Measurements from ENCODE around the gene SMAD5. TPM values are rescaled to one million over a fixed set of nuclear protein-coding genes. Genes with fewer than 3 reads are reported as not detected.

SMAD5 gene
- total and polyA plus RNA-seq, 2 of the 8 experiments (the other 6 are each of a cell fraction or from before 2014, with no cell fraction given) = 30.2 to 60.5 TPM

DNA sequence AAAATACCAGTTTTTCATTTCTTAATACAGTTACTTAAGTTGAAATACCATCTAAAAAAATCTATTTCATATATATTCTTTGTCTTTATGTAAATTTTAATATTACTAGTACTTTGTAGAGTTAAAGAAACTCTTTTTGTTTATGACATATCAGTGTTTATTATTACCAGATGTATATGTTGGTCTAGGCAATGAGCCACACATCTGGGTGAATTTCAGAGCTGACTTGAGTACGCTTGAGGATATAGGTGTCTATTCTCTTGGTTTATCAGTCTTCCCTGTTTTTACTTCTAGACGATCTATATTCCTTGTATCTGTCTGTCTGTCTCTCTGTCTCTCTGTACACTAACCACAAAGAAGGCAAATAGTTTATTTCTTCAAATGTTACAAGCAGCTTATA is 2.9 kb downstream of the SMAD5 start (continued):
- TF ChIP-seq, protein P1, sequence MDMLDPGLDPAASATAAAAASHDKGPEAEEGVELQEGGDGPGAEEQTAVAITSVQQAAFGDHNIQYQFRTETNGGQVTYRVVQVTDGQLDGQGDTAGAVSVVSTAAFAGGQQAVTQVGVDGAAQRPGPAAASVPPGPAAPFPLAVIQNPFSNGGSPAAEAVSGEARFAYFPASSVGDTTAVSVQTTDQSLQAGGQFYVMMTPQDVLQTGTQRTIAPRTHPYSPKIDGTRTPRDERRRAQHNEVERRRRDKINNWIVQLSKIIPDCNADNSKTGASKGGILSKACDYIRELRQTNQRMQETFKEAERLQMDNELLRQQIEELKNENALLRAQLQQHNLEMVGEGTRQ (IDR thresholded peaks at IDR 0.05; ENCODE audit: low read length) = no peak
- TF ChIP-seq, protein P2, sequence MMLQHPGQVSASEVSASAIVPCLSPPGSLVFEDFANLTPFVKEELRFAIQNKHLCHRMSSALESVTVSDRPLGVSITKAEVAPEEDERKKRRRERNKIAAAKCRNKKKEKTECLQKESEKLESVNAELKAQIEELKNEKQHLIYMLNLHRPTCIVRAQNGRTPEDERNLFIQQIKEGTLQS (IDR thresholded peaks at IDR 0.05; ENCODE audit: insufficient read depth, low read depth, low read length) = no peak
- TF ChIP-seq KDM4A (IDR thresholded peaks at IDR 0.05; ENCODE audit: low read depth, low read length, severe bottlenecking) (no peak), SP4 (IDR thresholded peaks at IDR 0.05; ENCODE audit: low read length) (no peak), TAF1 (IDR thresholded peaks at IDR 0.05; ENCODE audit: low read depth, low read length) (no peak)
- TF ChIP-seq, protein P3, sequence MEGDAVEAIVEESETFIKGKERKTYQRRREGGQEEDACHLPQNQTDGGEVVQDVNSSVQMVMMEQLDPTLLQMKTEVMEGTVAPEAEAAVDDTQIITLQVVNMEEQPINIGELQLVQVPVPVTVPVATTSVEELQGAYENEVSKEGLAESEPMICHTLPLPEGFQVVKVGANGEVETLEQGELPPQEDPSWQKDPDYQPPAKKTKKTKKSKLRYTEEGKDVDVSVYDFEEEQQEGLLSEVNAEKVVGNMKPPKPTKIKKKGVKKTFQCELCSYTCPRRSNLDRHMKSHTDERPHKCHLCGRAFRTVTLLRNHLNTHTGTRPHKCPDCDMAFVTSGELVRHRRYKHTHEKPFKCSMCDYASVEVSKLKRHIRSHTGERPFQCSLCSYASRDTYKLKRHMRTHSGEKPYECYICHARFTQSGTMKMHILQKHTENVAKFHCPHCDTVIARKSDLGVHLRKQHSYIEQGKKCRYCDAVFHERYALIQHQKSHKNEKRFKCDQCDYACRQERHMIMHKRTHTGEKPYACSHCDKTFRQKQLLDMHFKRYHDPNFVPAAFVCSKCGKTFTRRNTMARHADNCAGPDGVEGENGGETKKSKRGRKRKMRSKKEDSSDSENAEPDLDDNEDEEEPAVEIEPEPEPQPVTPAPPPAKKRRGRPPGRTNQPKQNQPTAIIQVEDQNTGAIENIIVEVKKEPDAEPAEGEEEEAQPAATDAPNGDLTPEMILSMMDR (IDR thresholded peaks at IDR 0.05; ENCODE audit: control extremely low read depth in 1 of 3, insufficient read depth in 1 of 3, low read depth in 1 of 3, low read length in 3 of 3) = no peak

All from H1 (cell line).